Left lung (tissue), 10 donors: ENCODE results near the gene DNTT. TPM values are rescaled to one million over a fixed set of nuclear protein-coding genes. Genes with fewer than 3 reads are reported as not detected.

ENCODE experiments used
- ATAC-seq: fragments of 200-7000 bp; cut with Tn5 transposase; one replicate; pipeline ENCODE4 v1.9.1; 2020; ENCODE audit warnings: moderate library complexity
- DNase-seq, 4 donors: peaks; one replicate each; pipeline ENCODE4 v3.0.0-alpha.2; 2013 to 2020
- H3K27ac ChIP-seq, 2 donors: fragments of 200-600 bp; sonication (generic) in 1 of 2; one replicate each; pipeline versions ENCODE4 v1.5.0 to v1.8.0; 2020 to 2021
- H3K27me3 ChIP-seq, 2 donors: fragments of 200-600 bp; sonication (generic) in 1 of 2; one replicate each; pipeline versions ENCODE4 v1.5.0 to v1.8.0; 2020 to 2021
- H3K36me3 ChIP-seq, 2 donors: fragments of 200-600 bp; sonication (generic) in 1 of 2; one replicate each; pipeline versions ENCODE4 v1.5.0 to v1.8.0; 2020 to 2021
- H3K4me1 ChIP-seq, 2 donors: fragments of 200-600 bp; one replicate each; pipeline ENCODE4 v1.8.0; 2021
- H3K4me3 ChIP-seq, 2 donors: fragments of 200-600 bp; sonication (generic) in 1 of 2; one replicate each; pipeline versions ENCODE4 v1.5.0 to v1.8.0; 2020 to 2021; ENCODE audit warnings: mild to moderate bottlenecking in 1 of 2
- H3K9me3 ChIP-seq, 2 donors: fragments of 200-600 bp; sonication (generic) in 1 of 2; one replicate each; pipeline versions ENCODE4 v1.5.0 to v1.8.0; 2020 to 2021
- intact Hi-C, 2 donors: fragments of 100-400 bp; cut with DNase I; formaldehyde crosslinking; loops; one replicate each; pipeline versions ENCODE4 v1.11.2 to v1.14.2; 2022
- polyA plus RNA-seq, 6 donors: library from polyadenylated mRNA; unstranded; fragments of 120-200 nt; gene quantifications; one replicate each; pipeline ENCODE4 v1.2.1, GENCODE V29; 2013; ENCODE audit not compliant: insufficient read length in 6 of 6
- total RNA-seq, 2 donors: library from RNA; stranded (reverse); fragmentation: NEBNext Ultra II Directional; extraction: Animal tissue kit (Norgen Biotek cat#: 25700); gene quantifications; one replicate each; pipeline ENCODE4 v1.2.1, GENCODE V29; 2021
- TF ChIP-seq, protein P1 (sequence below), 2 donors: fragments of 200-600 bp; sonication (generic) in 1 of 2; IDR thresholded peaks; one replicate each; pipeline versions ENCODE4 v1.5.0 to v1.8.0; 2021; ENCODE audit warnings: antibody characterized with exemption in 2 of 2
- donor health status: DM: no; HTN: yes; CAD: no.
- donor health status: DM: no; HTN: no; CAD: no.

Gene DNTT
- total and polyA plus RNA-seq, 8 donors, result 0.08 to 0.20 (median 0.11) TPM; not detected in 3

DNA sequence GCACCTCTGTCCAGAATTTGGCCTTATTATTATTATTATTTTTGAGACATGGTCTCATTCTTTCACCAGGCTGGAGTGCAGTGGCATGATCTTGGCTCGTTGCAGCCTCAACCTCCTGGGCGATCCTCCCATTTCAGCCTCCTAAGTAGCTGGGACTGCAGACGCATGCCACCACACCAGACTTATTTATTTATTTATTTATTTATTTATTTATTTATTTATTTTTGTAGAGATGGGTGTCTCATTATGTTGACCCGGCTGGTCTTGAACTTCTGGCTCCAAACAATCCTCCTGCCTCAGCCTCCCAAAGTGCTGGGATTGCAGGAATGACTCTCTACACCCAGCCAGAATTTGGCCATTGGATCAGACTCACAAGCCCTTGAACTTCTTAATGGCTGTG lies 39.3 kb upstream of the DNTT start:
- H3K27me3 ChIP-seq, result no peaks in the 10 kb centered on the region
- H3K36me3 ChIP-seq, result no peaks in the 10 kb centered on the region
- no peaks in the 10 kb centered on the region for H3K9me3 ChIP-seq
- intact Hi-C loops, result no loop called here
- DNase-seq (no peak), ATAC-seq (no peak)
- TF ChIP-seq, protein P1, sequence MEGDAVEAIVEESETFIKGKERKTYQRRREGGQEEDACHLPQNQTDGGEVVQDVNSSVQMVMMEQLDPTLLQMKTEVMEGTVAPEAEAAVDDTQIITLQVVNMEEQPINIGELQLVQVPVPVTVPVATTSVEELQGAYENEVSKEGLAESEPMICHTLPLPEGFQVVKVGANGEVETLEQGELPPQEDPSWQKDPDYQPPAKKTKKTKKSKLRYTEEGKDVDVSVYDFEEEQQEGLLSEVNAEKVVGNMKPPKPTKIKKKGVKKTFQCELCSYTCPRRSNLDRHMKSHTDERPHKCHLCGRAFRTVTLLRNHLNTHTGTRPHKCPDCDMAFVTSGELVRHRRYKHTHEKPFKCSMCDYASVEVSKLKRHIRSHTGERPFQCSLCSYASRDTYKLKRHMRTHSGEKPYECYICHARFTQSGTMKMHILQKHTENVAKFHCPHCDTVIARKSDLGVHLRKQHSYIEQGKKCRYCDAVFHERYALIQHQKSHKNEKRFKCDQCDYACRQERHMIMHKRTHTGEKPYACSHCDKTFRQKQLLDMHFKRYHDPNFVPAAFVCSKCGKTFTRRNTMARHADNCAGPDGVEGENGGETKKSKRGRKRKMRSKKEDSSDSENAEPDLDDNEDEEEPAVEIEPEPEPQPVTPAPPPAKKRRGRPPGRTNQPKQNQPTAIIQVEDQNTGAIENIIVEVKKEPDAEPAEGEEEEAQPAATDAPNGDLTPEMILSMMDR (IDR thresholded peaks at IDR 0.05), result no peak
- H3K4me3 ChIP-seq, result no peak overlapping the region
- H3K4me1 ChIP-seq, result peaks cover 0 to 4% of the 10 kb centered on the region in 2 donors
- H3K27ac ChIP-seq, result no peak overlapping the region

DNA sequence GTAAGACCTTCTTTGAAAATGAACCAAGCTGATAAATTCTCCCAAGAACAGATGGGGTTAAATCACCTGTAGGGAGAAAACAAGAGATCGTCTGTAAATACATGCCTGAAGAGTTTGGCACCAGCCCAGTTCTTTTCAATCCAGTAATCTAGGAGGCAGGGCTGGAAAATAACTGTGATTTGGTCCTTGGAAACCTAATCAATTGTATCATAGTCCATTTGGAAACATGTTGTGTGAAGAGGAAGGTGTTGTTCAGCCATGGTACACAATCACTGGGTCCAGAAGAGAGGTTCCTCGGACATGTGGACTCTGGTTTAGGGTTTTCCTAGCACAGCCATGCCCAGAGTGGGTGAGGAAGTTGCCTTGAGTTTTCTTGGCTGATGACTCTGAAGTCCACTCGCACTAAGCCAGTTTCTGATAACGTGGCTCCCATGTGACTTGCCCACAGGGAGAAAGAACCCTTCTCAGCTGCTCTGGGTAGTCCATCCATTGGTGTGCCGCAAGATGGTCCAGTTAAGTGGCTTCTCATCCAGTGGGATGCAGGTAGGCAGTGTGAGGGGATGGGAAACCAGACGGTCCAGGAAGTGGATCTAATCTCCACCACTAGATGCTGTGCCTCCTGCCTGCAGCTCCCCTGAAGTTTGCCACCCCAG lies 38.0 kb upstream of the DNTT start:
- H3K27ac ChIP-seq, result no peak overlapping the region
- no peak for DNase-seq
- ATAC-seq, result no peak
- TF ChIP-seq, protein P1 (IDR thresholded peaks at IDR 0.05), result no peak
- H3K4me1 ChIP-seq, result peaks cover 0 to 4% of the 10 kb centered on the region in 2 donors
- intact Hi-C loops, result no loop called here
- H3K4me3 ChIP-seq, result no peak overlapping the region
- no peaks in the 10 kb centered on the region for H3K36me3 ChIP-seq
- no peaks in the 10 kb centered on the region for H3K27me3 ChIP-seq
- H3K9me3 ChIP-seq, result no peaks in the 10 kb centered on the region

DNA sequence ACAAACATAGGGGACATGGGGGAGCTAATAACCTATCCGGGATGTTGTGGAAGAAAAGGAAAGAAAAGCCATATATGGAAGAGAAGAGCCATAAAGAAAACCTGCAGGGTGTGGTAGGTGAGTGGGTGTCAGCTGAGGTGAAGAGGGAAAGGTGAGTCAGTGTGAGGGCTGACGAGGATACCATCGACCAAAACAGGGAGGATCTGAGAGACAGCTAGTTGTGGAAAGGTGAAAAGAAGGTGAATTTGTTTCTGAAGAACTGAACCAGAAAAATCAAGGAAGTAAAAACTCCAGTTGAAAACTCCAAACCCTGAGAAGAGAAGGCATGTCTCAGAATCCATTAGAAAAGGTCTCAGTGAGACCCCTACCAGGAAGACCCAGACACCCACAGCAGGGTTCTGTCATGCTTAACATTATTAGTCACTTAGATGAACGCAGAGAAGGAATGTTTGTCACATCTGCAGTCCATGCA lies 37.0 kb upstream of the DNTT start:
- no peaks in the 10 kb centered on the region for H3K27me3 ChIP-seq
- peaks cover 7% of the 10 kb centered on the region in 2 donors for H3K4me1 ChIP-seq
- no peaks in the 10 kb centered on the region for H3K9me3 ChIP-seq
- intact Hi-C loops, result no loop called here
- ATAC-seq, result no peak
- no peak overlapping the region for H3K27ac ChIP-seq
- DNase-seq, result no peak
- no peak overlapping the region for H3K4me3 ChIP-seq
- TF ChIP-seq, protein P1 (IDR thresholded peaks at IDR 0.05), result no peak
- no peaks in the 10 kb centered on the region for H3K36me3 ChIP-seq

DNA sequence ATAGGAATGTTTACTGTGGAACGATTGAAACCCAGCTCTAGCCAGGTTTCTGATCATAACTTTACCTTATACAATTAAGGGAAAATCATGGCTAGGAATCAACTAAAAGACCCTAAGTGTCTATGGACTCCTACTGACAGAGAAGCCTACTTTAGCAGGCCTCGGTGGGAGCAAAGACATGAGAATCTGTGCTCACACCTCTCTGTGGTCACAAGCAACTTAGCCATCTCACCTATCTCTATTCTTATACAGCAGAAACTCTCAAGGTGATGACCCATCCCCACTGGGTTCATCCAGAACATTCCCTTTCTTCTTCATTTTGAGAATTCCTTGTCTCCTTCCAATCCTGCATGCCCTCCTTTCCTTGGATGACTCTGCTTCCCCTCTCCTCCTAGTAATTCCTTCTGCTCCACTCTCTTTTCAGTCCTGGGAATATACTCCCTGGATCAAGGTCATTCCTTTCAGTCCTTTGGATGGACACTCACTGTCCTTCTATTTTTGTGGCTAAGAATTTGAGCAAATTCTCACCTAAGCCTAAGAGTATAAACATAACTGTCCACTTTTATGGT lies 35.8 kb upstream of the DNTT start:
- Histone ChIP-seq H3K27ac (no peak overlapping the region), H3K36me3 (no peaks in the 10 kb centered on the region), H3K27me3 (no peaks in the 10 kb centered on the region), H3K9me3 (no peaks in the 10 kb centered on the region), H3K4me3 (no peak overlapping the region), H3K4me1 (peaks cover 7 to 19% of the 10 kb centered on the region in 2 donors)
- intact Hi-C loops, result no loop called here
- DNase-seq (no peak), ATAC-seq (no peak)
- TF ChIP-seq, protein P1 (IDR thresholded peaks at IDR 0.05), result no peak

DNA sequence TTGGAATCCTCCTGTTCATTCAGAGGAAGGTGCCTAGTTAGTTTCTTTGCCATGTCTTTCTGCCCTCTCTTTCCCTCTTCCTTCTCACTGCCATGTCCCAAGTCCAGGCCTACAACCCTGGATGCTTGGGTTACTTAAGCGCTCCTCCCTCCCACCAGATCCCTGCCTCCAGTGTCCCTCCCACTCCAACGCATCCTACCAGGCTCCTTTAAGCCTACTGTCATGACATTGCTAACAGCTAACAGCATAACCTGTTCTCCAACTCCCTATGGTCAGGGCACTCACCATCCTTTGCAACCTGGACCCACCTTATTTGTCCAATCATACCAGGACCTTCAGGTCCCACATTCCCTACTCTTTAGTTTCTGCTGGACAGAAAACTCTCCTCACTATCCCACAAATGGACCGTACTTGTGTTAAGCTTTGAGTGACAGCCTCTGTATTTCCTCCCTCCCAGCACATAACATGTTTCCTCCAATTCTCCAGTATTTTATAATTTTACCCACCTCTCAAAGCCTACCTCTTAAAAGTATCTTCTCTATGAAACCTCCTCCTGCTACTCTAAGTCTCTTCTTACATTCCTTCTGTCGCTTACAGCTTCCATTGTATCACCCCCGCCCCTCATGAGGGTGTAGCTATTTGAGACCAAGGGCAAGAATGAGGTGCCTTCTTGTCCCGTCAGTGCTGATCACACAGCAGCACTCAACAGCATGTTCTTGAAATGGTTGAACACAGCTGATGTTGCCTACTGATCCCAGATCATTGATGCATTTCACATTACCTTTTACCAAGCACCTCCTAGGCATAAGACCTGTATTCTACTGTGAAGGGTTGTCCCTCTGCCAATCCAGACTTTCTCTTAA lies 34.6 kb upstream of the DNTT start:
- peak overlapping the region in 1 of 2 donors; percentile 27 for H3K4me3 ChIP-seq
- H3K27ac ChIP-seq, result peak overlapping the region; percentile 33 to 83
- intact Hi-C loops, result no loop called here
- H3K27me3 ChIP-seq, result no peaks in the 10 kb centered on the region
- ATAC-seq (no peak), DNase-seq (no peak)
- no peaks in the 10 kb centered on the region for H3K36me3 ChIP-seq
- H3K9me3 ChIP-seq, result no peaks in the 10 kb centered on the region
- H3K4me1 ChIP-seq, result peaks cover 7 to 19% of the 10 kb centered on the region in 2 donors
- TF ChIP-seq, protein P1 (IDR thresholded peaks at IDR 0.05), result no peak
